DND-41 (cell line): ENCODE data around the gene CLCNKB.

Source experiments
- ATAC-seq: fragments of 200-7000 bp; cut with Tn5 transposase; 3 replicates; pipeline ENCODE4 v1.9.1; 2021; ENCODE audit warnings: low read depth; ENCODE audit not compliant: insufficient read depth
- DNase-seq: peaks from one replicate; pipeline ENCODE4 v3.0.0-alpha.2; 2020
- H2AFZ ChIP-seq: 2 replicates; pipeline ENCODE4 v1.6.0; 2012; ENCODE audit warnings: low read depth, low read length
- H3K27ac ChIP-seq: 2 replicates; pipeline ENCODE4 v1.5.1; 2012; ENCODE audit warnings: low read length, inconsistent platforms
- H3K27me3 ChIP-seq: fragments of 200-600 bp; sonication (generic); 2 replicates; pipeline ENCODE4 v1.6.0; 2012; ENCODE audit warnings: low read length, mild to moderate bottlenecking, inconsistent platforms; ENCODE audit not compliant: insufficient read depth, poor library complexity
- H3K36me3 ChIP-seq: 2 replicates; pipeline ENCODE4 v1.5.1; 2012; ENCODE audit warnings: low read length, inconsistent platforms; ENCODE audit not compliant: insufficient read depth
- H3K4me1 ChIP-seq: 2 replicates; pipeline ENCODE4 v1.5.1; 2012; ENCODE audit warnings: mild to moderate bottlenecking, low read length; ENCODE audit not compliant: insufficient read depth
- H3K4me2 ChIP-seq: 2 replicates; pipeline ENCODE4 v1.6.0; 2012; ENCODE audit warnings: mild to moderate bottlenecking, moderate library complexity, low read length, inconsistent platforms; ENCODE audit not compliant: insufficient read depth
- H3K4me3 ChIP-seq, 2 experiments: fragments of 200-600 bp in 1 of 2; shearing (Covaris generic) in 1 of 2; 2 replicates each; pipeline ENCODE4 v1.5.1; 2012 to 2016; ENCODE audit warnings: inconsistent platforms in 2 of 2, low read length in 2 of 2, mild to moderate bottlenecking in 2 of 2, low read depth in 1 of 2, moderate library complexity in 1 of 2
- H3K79me2 ChIP-seq: 2 replicates; pipeline ENCODE4 v1.6.0; 2012; ENCODE audit warnings: low read length, inconsistent platforms; ENCODE audit not compliant: insufficient read depth
- H3K9ac ChIP-seq: 2 replicates; pipeline ENCODE4 v1.6.0; 2012; ENCODE audit warnings: low read depth, mild to moderate bottlenecking, inconsistent platforms, low read length, moderate library complexity
- H3K9me3 ChIP-seq: 2 replicates; pipeline ENCODE4 v1.5.1; 2012; ENCODE audit warnings: low read length, moderate library complexity, mild to moderate bottlenecking, inconsistent platforms; ENCODE audit not compliant: insufficient read depth, severe bottlenecking
- H4K20me1 ChIP-seq: 2 replicates; pipeline ENCODE4 v1.6.0; 2012; ENCODE audit warnings: low read length; ENCODE audit not compliant: insufficient read depth
- CTCF ChIP-seq: IDR thresholded peaks from 2 replicates; pipeline ENCODE4 v1.5.1; 2012; ENCODE audit warnings: borderline replicate concordance, low read length, moderate library complexity, mild to moderate bottlenecking; ENCODE audit not compliant: poor library complexity, severe bottlenecking; ENCODE audit errors: extremely low read depth
- EZH2 ChIP-seq: IDR thresholded peaks from 3 replicates; pipeline ENCODE4 v1.6.1; 2012; ENCODE audit warnings: borderline replicate concordance, low read depth, mild to moderate bottlenecking, moderate library complexity, low read length, inconsistent platforms; ENCODE audit not compliant: severe bottlenecking

Gene CLCNKB

GRCh38 chr1:16018308-16018707 lies 25.3 kb upstream of the CLCNKB start:
- Histone ChIP-seq H3K4me2 (no peak overlapping the region), H4K20me1 (peaks cover 6% of the 10 kb centered on the region), H3K36me3 (no peaks in the 10 kb centered on the region), H3K27me3 (peaks cover 17% of the 10 kb centered on the region), H3K4me3 (no peak overlapping the region), H3K27ac (no peak overlapping the region), H3K9me3 (no peaks in the 10 kb centered on the region), H3K4me1 (no peaks in the 10 kb centered on the region), H3K9ac (no peak overlapping the region), H2AFZ (no peak overlapping the region), H3K79me2 (no peaks in the 10 kb centered on the region)
- ATAC-seq: no peak
- DNase-seq: no peak
- no peak for TF ChIP-seq EZH2
- TF ChIP-seq CTCF: no peak

GRCh38 chr1:16018749-16019643 lies 24.6 kb upstream of the CLCNKB start:
- TF ChIP-seq EZH2 (no peak), CTCF (no peak)
- no peaks in the 10 kb centered on the region for H3K36me3 ChIP-seq

GRCh38 chr1:16019644-16020277 lies 23.8 kb upstream of the CLCNKB start:
- Histone ChIP-seq H4K20me1 (peaks cover 6% of the 10 kb centered on the region), H3K4me1 (no peaks in the 10 kb centered on the region), H3K27ac (no peak overlapping the region), H3K4me3 (no peak overlapping the region), H2AFZ (no peak overlapping the region), H3K4me2 (no peak overlapping the region), H3K79me2 (no peaks in the 10 kb centered on the region), H3K36me3 (no peaks in the 10 kb centered on the region), H3K9me3 (no peaks in the 10 kb centered on the region), H3K27me3 (peaks cover 17% of the 10 kb centered on the region), H3K9ac (no peak overlapping the region)
- DNase-seq (no peak), ATAC-seq (0 out of 3 replicates have a peak, but pooled peaks have one; percentile 27)
- TF ChIP-seq EZH2 (no peak), CTCF (no peak)

More at GRCh38 chr1:16018749-16019643, 24.6 kb upstream of the CLCNKB start:
- DNase-seq (no peak), ATAC-seq (no peak)
- Histone ChIP-seq H3K9me3 (no peaks in the 10 kb centered on the region), H3K27ac (no peak overlapping the region), H3K4me3 (no peak overlapping the region), H2AFZ (no peak overlapping the region), H4K20me1 (peaks cover 6% of the 10 kb centered on the region), H3K27me3 (peaks cover 17% of the 10 kb centered on the region), H3K4me2 (no peak overlapping the region), H3K4me1 (no peaks in the 10 kb centered on the region), H3K9ac (no peak overlapping the region), H3K79me2 (no peaks in the 10 kb centered on the region)
